GM23248 (cell line): ENCODE data around the gene SON. TPM values are rescaled to one million over a fixed set of nuclear protein-coding genes. Genes with fewer than 3 reads are reported as not detected.
"Not testable (repeated sequence)": the region's sequence is repeated elsewhere in the genome, so short reads cannot be mapped to it uniquely, and the experiment has no call there.

Experiments
- DNase-seq: peaks from one replicate; pipeline ENCODE4 v3.0.0-alpha.2; 2015
- H2AFZ ChIP-seq: fragments of 200-600 bp; sonication (generic); 2 replicates; pipeline ENCODE4 v1.6.1; 2016; ENCODE audit warnings: antibody characterized with exemption
- H3F3A ChIP-seq: fragments of 200-600 bp; sonication (generic); 2 replicates; pipeline ENCODE4 v1.6.1; 2016; ENCODE audit warnings: mild to moderate bottlenecking, antibody characterized with exemption, mixed run types; ENCODE audit not compliant: insufficient read depth
- H3K27ac ChIP-seq: fragments of 200-600 bp; sonication (generic); 2 replicates; pipeline ENCODE4 v1.5.1; 2016; ENCODE audit warnings: mild to moderate bottlenecking
- H3K27me3 ChIP-seq: fragments of 200-600 bp; sonication (generic); replicated peaks from 2 replicates; pipeline ENCODE4 v1.6.1; 2016; ENCODE audit warnings: mild to moderate bottlenecking; ENCODE audit not compliant: insufficient read depth
- H3K36me3 ChIP-seq: fragments of 200-600 bp; sonication (generic); 2 replicates; pipeline ENCODE4 v1.6.1; 2016; ENCODE audit warnings: low read depth, mild to moderate bottlenecking
- H3K4me1 ChIP-seq: fragments of 200-600 bp; sonication (generic); 2 replicates; pipeline ENCODE4 v1.6.1; 2016; ENCODE audit warnings: mild to moderate bottlenecking; ENCODE audit not compliant: insufficient read depth
- H3K4me2 ChIP-seq: fragments of 200-600 bp; sonication (generic); one replicate; pipeline ENCODE4 v1.6.1; 2016; ENCODE audit warnings: mild to moderate bottlenecking; ENCODE audit not compliant: unreplicated experiment
- H3K4me3 ChIP-seq: fragments of 200-600 bp; sonication (generic); 2 replicates; pipeline ENCODE4 v1.5.1; 2016; ENCODE audit warnings: mild to moderate bottlenecking
- H3K79me2 ChIP-seq: fragments of 200-600 bp; sonication (generic); 2 replicates; pipeline ENCODE4 v1.6.1; 2016; ENCODE audit warnings: mild to moderate bottlenecking; ENCODE audit not compliant: insufficient read depth
- H3K9ac ChIP-seq: fragments of 200-600 bp; sonication (generic); 2 replicates; pipeline ENCODE4 v1.6.1; 2016; ENCODE audit warnings: mild to moderate bottlenecking
- H3K9me2 ChIP-seq: fragments of 200-600 bp; sonication (generic); 2 replicates; pipeline ENCODE4 v1.6.1; 2016; ENCODE audit warnings: mixed run types, mild to moderate bottlenecking, moderate library complexity; ENCODE audit not compliant: insufficient read depth
- H3K9me3 ChIP-seq: fragments of 200-600 bp; sonication (generic); one replicate; pipeline ENCODE4 v1.6.1; 2017; ENCODE audit warnings: low read depth
- H4K20me1 ChIP-seq: fragments of 200-600 bp; sonication (generic); 2 replicates; pipeline ENCODE4 v1.6.0; 2016; ENCODE audit not compliant: insufficient read depth
- EZH2 ChIP-seq: fragments of 200-600 bp; sonication (generic); IDR thresholded peaks from 2 replicates; pipeline ENCODE4 v1.6.1; 2018; ENCODE audit warnings: antibody characterized with exemption, mild to moderate bottlenecking; ENCODE audit not compliant: insufficient read depth, poor library complexity, severe bottlenecking
- EZH2phosphoT487 ChIP-seq: fragments of 200-600 bp; sonication (generic); IDR thresholded peaks from 2 replicates; pipeline ENCODE4 v1.6.1; 2018; ENCODE audit warnings: antibody characterized with exemption, moderate library complexity, mild to moderate bottlenecking, low read depth; ENCODE audit not compliant: insufficient read depth
- WGBS, 2 experiments: methylation state at CpG; one replicate each; pipeline ENCODE4 v1.1.6; 2015 to 2017; ENCODE audit warnings: low lambda C conversion rate in 2 of 2, low coverage in 1 of 2; ENCODE audit errors: missing lambda C conversion rate in 2 of 2; 5-methylcytosine and 5-hydroxymethylcytosine counted together
- in situ Hi-C: fragments of 300-500 bp; cut with MboI; formaldehyde crosslinking; loops from 2 replicates; pipeline ENCODE4 v1.15.0; 2020
- polyA plus RNA-seq: library from polyadenylated mRNA; unstranded; fragments of >200 nt; fragmentation: Nextera tagmentation; extraction: Ambion mirVana; gene quantifications from 2 replicates; pipeline ENCODE4 v1.2.1, GENCODE V29; 2016
- total RNA-seq: library from RNA; depleted of rRNA; stranded (reverse); fragments of >200 nt; shearing (Covaris generic); gene quantifications from 2 replicates; pipeline ENCODE4 v1.2.3, GENCODE V29; 2014; rRNA removed

Gene SON
- total and polyA plus RNA-seq, 2 experiments from 2014 or later = 106 to 336 TPM

DNA sequence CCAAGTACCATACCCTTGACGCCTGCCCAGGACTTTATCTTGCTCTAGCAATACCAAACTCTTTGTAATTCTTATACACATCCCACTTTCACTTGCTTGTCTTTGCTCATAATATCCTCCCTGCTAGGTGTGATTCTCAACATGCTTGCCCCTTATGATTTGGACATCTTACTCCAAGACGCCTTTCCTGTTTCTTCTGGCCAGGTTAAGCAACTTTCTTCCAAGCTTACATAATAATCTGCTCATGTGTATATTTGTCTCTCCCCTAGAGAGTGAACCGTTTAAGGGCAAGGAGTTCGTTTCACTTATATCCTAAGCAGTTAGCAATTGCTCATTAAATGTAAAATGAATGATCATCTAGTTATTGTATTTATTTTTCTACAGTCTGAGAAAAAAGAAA lies 76.9 kb downstream of the SON start:
- H3K27me3 ChIP-seq = no peaks in the 10 kb centered on the region
- in situ Hi-C loops = no loop called here
- H3K4me3 ChIP-seq = no peak overlapping the region
- no peak overlapping the region for H3K4me2 ChIP-seq
- H3K4me1 ChIP-seq = no peaks in the 10 kb centered on the region
- 96 to 99% methylated on average over 4 of the region's 4 CpGs for WGBS, 2 experiments
- no peak for TF ChIP-seq EZH2phosphoT487
- TF ChIP-seq EZH2 = no peak
- H3K9ac ChIP-seq = no peak overlapping the region
- no peaks in the 10 kb centered on the region for H3K9me3 ChIP-seq
- H3K79me2 ChIP-seq = no peaks in the 10 kb centered on the region
- H4K20me1 ChIP-seq = no peaks in the 10 kb centered on the region
- no peak for DNase-seq
- no peak overlapping the region for H2AFZ ChIP-seq
- no peak overlapping the region for H3K27ac ChIP-seq
- H3K9me2 ChIP-seq = no peaks in the 10 kb centered on the region
- peaks cover 32% of the 10 kb centered on the region for H3K36me3 ChIP-seq
- no peaks in the 10 kb centered on the region for H3F3A ChIP-seq

DNA sequence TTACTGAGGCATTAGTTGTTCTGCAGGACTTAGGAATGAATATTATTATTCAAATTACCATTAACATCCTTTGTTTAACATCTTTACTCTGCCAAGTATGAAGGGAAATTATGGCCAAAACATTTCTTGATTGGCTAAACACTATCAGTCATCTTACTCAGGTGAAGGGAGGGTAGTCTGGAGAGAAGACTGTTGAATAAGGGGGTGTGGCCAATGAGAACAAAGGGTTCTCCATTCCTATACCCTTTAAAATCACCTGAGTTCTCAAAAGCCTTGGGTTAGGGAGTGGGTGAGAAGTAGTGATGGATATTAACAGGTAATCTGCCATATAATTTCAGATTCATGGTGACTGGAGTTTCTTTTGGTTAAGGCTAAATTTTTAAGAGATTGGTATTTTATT lies 79.4 kb downstream of the SON start:
- Histone ChIP-seq H3K27me3 (no peaks in the 10 kb centered on the region), H3K4me3 (no peak overlapping the region), H3K27ac (no peak overlapping the region), H3F3A (no peaks in the 10 kb centered on the region), H3K9ac (no peak overlapping the region), H3K79me2 (peaks cover 5% of the 10 kb centered on the region; the same call in 1 of the 2 replicates), H3K9me2 (no peaks in the 10 kb centered on the region), H3K36me3 (peaks cover 25% of the 10 kb centered on the region), H2AFZ (no peak overlapping the region), H3K4me1 (no peaks in the 10 kb centered on the region), H3K9me3 (no peaks in the 10 kb centered on the region), H3K4me2 (no peak overlapping the region), H4K20me1 (no peaks in the 10 kb centered on the region)
- TF ChIP-seq EZH2 (no peak), EZH2phosphoT487 (no peak)
- in situ Hi-C loops = no loop called here
- no peak for DNase-seq

DNA sequence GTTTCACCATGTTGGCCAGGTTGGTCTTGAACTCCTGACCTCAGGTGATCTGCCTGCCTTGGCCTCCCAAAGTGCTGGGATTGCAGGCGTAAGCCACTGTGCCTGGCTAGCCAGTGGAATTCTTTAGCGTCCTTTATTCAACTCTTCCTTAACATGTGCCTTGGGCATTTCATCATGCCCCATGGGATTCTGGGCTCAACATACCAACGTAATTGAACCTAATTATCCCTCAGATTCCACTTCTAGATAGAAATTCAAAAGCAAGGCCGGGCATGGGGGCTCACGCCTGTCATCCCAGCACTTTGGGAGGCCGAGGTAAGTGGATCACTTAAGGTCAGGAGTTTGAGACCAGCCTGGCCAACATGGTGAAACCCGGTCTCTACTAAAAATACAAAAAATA lies 83.3 kb downstream of the SON start:
- peaks cover 36% of the 10 kb centered on the region for H3K36me3 ChIP-seq

More for the DNA sequence above, 83.3 kb downstream of the SON start:
- H3K27ac ChIP-seq, in situ Hi-C loops, H3F3A ChIP-seq, H4K20me1 ChIP-seq, H2AFZ ChIP-seq, H3K9me2 ChIP-seq, H3K9me3 ChIP-seq, H3K4me2 ChIP-seq, H3K4me1 ChIP-seq, DNase-seq, H3K27me3 ChIP-seq, H3K9ac ChIP-seq, H3K4me3 ChIP-seq: not testable (repeated sequence)
- peaks cover 18% of the 10 kb centered on the region; the same call in 1 of the 2 replicates for H3K79me2 ChIP-seq
- 95 to 98% methylated on average over 7 of the region's 7 CpGs for WGBS, 2 experiments

Other genes with a start within 250 kb of the SON start
- gene IFNAR1, start 218.1 kb upstream of the SON start, total RNA-seq = 19.1 and 24.0 TPM in 2 replicates
- gene IFNAR1, start 218.1 kb upstream of the SON start, polyA plus RNA-seq = 55.9 and 65.1 TPM in 2 replicates
- gene IFNGR2, start 139.6 kb upstream of the SON start, total RNA-seq = 92.8 and 98.3 TPM in 2 replicates
- 113 and 116 TPM in 2 replicates for gene IFNGR2, start 139.6 kb upstream of the SON start, polyA plus RNA-seq
- gene TMEM50B, start 63.1 kb upstream of the SON start, total RNA-seq = 35.1 and 37.8 TPM in 2 replicates
- gene TMEM50B, start 63.1 kb upstream of the SON start, polyA plus RNA-seq = 43.9 and 45.1 TPM in 2 replicates
- 0.38 and 2.4 TPM in 2 replicates for gene DNAJC28, start 51.3 kb upstream of the SON start, total RNA-seq
- 2.0 TPM in 2 replicates for gene DNAJC28, start 51.3 kb upstream of the SON start, polyA plus RNA-seq
- gene GART, start 921 bp upstream of the SON start, total RNA-seq = 52.1 and 54.6 TPM in 2 replicates
- 58.2 and 61.8 TPM in 2 replicates for gene GART, start 921 bp upstream of the SON start, polyA plus RNA-seq
- 13.2 and 18.2 TPM in 2 replicates for gene DONSON, start 45.6 kb downstream of the SON start, total RNA-seq
- gene DONSON, start 45.6 kb downstream of the SON start, polyA plus RNA-seq = 14.1 and 16.8 TPM in 2 replicates
- 13.6 and 18.3 TPM in 2 replicates for gene CRYZL1, start 98.7 kb downstream of the SON start, total RNA-seq
- 35.7 and 37.4 TPM in 2 replicates for gene CRYZL1, start 98.7 kb downstream of the SON start, polyA plus RNA-seq
- 35.5 and 43.4 TPM in 2 replicates for gene ITSN1, start 99.5 kb downstream of the SON start, total RNA-seq
- gene ITSN1, start 99.5 kb downstream of the SON start, polyA plus RNA-seq = 48.2 and 57.1 TPM in 2 replicates